Activated CD8-positive, alpha-beta memory T cell treated with anti-CD3 and anti-CD28 coated beads, Interleukin-2, amount 50 U/mL, for 24 hours (primary cell): ENCODE results near the gene PRRG4.
"Not testable (repeated sequence)": the region's sequence is repeated elsewhere in the genome, so short reads cannot be mapped to it uniquely, and the experiment has no call there.

Source experiments
- DNase-seq: peaks from one replicate; pipeline ENCODE4 v3.0.0-alpha.2; 2020; ENCODE audit errors: extremely low read depth

Gene PRRG4

GRCh38 chr11:32829680-32830412 is at the start of gene PRRG4:
Gene PRRG4 (plus strand): TSS chr11:32829927. CDS start chr11:32830530, 603 bp downstream.
- DNase-seq: no peak

GRCh38 chr11:32780839-32781238 is 48.9 kb upstream of the PRRG4 start:
- not testable (repeated sequence) for DNase-seq

- DNase-seq: no peak
Measured at GRCh38 chr11:32781721-32782120, 48.0 kb upstream of the PRRG4 start.

- no peak for DNase-seq
Measured at GRCh38 chr11:32785262-32785661, 44.5 kb upstream of the PRRG4 start.

GRCh38 chr11:32786811-32787210 is 42.9 kb upstream of the PRRG4 start:
- no peak for DNase-seq

GRCh38 chr11:32790916-32791315 is 38.8 kb upstream of the PRRG4 start:
- DNase-seq: no peak

- DNase-seq: no peak
Measured at GRCh38 chr11:32792111-32792947, 37.4 kb upstream of the PRRG4 start.

- DNase-seq: peak; percentile 26
Measured at GRCh38 chr11:32792948-32793475, 36.7 kb upstream of the PRRG4 start.

GRCh38 chr11:32794439-32794838 is 35.3 kb upstream of the PRRG4 start, which contains the start of gene CCDC73:
Gene CCDC73 (minus strand): TSS chr11:32794662. CDS start chr11:32760243, 34,419 bp downstream.
- no peak for DNase-seq

GRCh38 chr11:32796425-32796824 is 33.3 kb upstream of the PRRG4 start:
- DNase-seq: no peak

- DNase-seq: no peak
Measured at GRCh38 chr11:32809313-32809712, 20.4 kb upstream of the PRRG4 start.

- no peak for DNase-seq
Measured at GRCh38 chr11:32817181-32817851, 12.4 kb upstream of the PRRG4 start.

GRCh38 chr11:32817852-32818183 is 11.9 kb upstream of the PRRG4 start:
- DNase-seq: no peak

GRCh38 chr11:32819187-32819586 is 10.5 kb upstream of the PRRG4 start:
- DNase-seq: no peak

GRCh38 chr11:32820497-32820896 is 9.2 kb upstream of the PRRG4 start:
- DNase-seq: no peak

GRCh38 chr11:32821517-32821916 is 8.2 kb upstream of the PRRG4 start:
- no peak for DNase-seq

- DNase-seq: no peak
Measured at GRCh38 chr11:32821917-32822560, 7.7 kb upstream of the PRRG4 start.

GRCh38 chr11:32823617-32824016 is 6.1 kb upstream of the PRRG4 start:
- DNase-seq: not testable (repeated sequence)

GRCh38 chr11:32826113-32826512 is 3.6 kb upstream of the PRRG4 start:
- DNase-seq: no peak

- DNase-seq: no peak
Measured at GRCh38 chr11:32827276-32827675, 2.5 kb upstream of the PRRG4 start.

- DNase-seq: no peak
Measured at GRCh38 chr11:32829157-32829679, 509 bp upstream of the PRRG4 start.

GRCh38 chr11:32830413-32830738 is 649 bp downstream of the PRRG4 start:
- no peak for DNase-seq
